GM19463 (cell line): Measurements from ENCODE around the gene GCSAML.
"Not testable (repeated sequence)": the region's sequence is repeated elsewhere in the genome, so short reads cannot be mapped to it uniquely, and the experiment has no call there.

Experiments used
- ATAC-seq: cut with Tn5 transposase; IDR thresholded peaks from one replicate; pipeline ENCODE4 v1.9.1; 2021; ENCODE audit warnings: mild to moderate bottlenecking, moderate library complexity; ENCODE audit not compliant: unreplicated experiment

GCSAML gene

DNA sequence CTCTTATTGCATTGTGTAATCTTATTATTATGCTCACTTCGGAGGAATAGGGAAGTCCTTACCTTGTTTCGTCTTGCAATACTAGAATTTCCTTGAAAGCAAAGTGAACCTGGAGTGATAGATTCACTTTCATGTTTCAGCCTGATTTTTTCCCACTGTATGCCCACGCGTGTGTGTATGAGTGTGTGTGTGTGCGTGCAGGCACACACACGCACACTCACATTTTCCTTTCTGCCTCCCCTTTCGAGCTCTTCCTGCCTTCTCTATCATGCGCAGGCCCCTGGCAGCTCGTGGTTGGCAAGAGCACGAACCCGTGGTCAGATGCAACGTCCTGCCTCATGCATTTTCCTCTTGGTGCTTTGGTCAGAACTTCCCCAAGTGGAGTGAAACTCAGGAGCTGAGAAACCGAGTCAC is at the start of gene GCSAML:
TSS of gene GCSAML (plus strand) at position 366 of the 414 bp plus-strand sequence. CDS start 58 bp downstream, outside the sequence.
- no peak for ATAC-seq

GRCh38 chr1:247500865-247501264 is 48.1 kb upstream of the GCSAML start:
- no peak for ATAC-seq

DNA sequence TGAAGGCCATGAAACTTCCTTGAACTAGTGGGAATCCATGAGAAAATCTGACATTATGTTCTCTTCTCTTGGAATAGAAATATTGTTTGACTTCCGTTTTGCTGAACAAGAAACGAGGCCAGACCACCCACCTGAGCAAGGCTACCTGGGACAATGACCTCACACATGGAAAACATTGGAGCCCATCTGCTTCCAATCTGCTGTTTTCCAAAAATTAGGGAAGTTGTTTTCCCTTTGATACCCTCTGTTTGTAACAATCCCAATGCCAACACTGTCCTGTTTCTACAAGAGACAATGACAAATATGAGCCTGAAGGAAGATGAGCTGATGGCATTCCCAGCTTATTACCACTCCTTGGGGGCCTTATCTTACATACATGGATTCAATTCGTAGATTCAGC is 42.1 kb upstream of the GCSAML start:
- ATAC-seq = no peak

DNA sequence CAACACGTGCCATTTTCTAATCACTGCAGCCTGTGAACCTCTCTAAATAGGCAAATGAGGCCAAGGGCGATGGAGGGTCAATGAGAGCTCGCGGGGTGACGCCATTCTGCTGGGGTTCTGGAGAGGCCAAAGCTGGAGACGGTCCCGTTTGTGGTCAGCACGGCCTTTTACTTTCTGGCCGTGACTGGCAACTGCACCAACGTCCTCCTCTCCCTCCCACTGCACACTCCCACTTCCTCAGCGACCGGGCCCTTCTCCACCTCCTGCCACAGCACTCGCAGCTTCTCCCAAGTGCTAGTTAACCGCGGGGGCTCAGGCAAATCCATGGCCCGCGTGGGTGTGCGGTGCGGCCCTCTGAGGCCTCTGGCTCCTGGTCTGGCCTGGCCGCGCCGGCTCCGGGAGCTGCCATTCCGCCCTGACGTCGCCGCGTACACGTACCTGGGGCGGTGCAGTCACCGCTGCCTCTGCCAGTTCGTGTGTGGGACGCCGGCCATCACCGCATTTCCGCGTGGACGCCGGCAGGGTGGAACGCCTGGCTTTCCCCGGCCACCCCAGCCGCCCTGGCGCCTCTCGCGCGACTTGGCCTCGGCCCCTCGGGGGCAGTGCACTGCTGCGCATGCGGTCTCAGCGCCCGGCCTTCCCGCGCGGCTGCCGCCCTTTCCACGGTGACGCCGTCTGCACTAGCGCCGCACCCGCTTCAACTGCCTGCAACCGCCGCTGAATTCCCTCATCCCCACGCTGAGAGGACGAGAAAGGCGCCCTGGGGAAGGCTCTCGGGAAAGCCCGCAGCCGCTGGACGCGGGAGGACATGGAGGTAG is 30.9 kb upstream of the GCSAML start:
- ATAC-seq = no peak

DNA sequence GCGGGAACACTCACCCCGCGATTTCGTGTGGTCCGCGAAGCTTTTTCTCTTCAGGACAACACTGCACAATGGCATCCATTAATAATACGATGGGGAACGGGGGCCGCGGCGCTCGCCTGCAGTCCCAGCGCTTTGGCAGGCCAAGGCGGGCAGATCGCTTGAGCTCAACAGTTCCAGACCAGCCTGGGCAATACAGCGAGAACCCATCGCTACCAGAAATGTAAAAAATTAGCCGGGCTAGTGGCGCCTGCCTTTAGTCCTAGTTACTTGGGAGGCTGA is 30.4 kb upstream of the GCSAML start:
- ATAC-seq = no peak

DNA sequence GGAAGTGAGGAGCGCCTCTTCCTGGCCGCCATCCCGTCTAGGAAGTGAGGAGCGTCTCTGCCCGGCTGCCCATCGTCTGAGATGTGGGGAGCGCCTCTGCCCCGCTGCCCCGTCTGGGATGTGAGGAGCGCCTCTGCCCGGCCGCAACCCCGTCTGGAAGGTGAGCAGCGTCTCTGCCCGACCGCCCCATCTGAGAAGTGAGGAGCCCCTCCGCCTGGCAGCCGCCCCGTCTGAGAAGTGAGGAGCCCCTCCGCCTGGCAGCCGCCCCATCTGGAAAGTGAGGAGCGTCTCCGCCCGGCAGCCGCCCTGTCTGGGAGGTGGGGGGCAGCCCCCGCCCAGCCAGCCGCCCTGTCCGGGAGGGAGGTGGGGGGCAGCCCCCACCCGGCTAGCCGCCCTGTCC is 27.0 kb upstream of the GCSAML start:
- ATAC-seq = not testable (repeated sequence)

DNA sequence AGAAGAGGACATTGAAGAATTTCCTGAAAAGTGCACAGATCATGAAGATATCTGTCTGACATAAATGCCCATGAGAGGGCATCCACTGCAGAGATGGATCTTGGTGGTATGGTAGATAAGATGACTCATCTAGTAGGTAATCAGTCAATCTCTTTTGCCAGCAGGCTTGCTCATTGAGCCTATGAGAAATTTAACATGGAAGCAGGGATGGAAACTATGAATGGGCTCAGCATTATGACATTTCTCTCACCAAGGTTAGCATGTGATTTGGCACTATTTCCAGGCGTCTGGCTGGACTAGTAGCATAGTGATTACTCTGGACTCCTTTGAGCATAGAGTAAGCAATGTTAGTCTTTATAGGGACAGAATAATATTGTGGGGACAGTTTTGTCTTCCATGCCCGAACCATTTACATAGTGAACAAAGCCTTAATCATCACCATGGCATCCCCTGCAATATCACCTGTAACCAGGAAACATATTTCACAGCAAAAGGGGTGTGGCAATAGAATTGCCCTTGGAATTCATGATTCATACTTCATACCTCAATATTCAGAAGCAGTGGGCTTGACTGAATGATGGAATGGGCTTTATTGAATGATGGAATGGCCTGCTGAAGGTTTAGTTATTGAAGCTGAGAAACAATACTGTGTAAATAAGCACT is 20.0 kb upstream of the GCSAML start:
- ATAC-seq = no peak

- ATAC-seq = no peak
These were observed 19.1 kb upstream of the GCSAML start for GRCh38 chr1:247529771-247530355.

DNA sequence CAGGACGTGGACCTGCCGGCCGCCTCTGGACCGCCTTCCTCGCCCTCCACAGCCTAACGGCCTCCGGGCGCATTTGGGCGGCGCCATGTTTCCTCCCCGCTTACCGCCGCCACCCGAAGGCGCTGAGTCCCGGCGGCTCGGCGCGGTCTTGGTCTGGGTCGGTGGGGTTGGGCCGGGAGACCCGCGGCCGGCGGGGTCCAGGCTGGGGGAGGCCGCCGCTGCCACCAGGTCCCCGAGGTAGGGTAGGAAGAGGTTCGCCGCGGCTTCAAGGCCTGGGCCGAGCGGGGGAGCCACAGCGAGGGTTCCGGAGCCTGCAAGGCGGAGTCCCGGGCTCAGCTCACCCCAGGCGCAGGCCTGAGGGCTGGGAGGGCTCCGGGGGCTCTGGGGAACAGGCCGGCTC is 18.1 kb upstream of the GCSAML start:
- ATAC-seq = no peak

DNA sequence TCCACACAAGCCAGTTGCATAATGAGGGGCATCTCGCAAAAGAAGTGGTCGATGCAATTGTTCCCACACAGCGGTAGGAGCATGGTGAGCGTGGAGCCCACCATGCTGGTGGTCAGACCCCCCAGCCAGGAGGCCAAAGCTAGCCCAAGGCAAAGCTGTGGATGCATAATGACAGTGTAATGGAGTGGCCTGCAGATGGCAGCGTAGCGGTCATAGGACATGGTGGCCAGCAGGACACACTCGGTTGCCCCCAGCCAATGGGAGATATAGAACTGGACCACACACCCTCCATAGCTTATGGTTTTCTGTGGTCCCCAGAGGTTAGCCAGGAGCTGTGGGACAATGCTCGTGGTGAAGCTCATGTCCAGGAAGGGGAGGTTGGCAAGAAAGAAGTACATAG is 17.0 kb upstream of the GCSAML start:
- ATAC-seq = no peak

DNA sequence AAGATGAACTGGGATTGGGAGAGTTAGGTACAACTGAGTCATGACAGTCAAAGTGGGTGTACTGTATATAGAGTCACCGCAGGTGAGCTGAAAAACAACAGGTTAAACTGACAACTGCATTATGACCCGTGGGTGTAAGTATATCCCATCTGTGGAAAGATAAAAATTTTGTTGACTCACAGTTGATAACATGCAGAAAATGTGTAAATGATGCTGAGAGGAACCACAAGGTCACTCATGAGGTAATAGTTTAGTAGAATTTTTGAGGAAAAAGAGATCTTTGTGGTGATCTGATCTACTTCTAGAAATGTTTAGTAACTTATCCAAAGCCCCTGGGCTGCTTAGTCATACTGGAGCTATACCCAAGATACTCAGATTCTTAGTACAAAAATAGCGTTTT is 13.5 kb upstream of the GCSAML start:
- ATAC-seq = no peak

DNA sequence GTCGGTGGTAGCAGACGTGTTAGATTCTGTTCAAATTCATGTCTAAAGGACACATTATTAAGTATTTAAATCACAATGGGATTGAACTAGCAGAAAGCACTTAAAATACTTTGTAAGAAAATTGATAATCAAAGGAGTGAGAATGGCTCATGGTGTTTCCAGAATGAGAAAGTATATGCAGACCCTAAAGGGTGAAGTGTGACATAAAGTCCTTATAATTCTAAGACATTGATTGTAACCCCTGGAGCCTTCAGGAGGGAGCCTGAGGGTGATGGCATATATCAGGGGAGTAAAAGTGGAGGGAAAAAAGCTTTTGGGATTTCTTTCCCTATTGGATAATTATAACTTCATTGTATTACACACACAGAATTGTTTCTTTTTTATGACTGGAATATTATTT is 12.6 kb upstream of the GCSAML start, which contains the start of gene OR2C3:
TSS of gene OR2C3 (minus strand) at position 101 of the 400 bp plus-strand sequence. CDS start 3,929 bp downstream, outside the sequence.
- no peak for ATAC-seq

DNA sequence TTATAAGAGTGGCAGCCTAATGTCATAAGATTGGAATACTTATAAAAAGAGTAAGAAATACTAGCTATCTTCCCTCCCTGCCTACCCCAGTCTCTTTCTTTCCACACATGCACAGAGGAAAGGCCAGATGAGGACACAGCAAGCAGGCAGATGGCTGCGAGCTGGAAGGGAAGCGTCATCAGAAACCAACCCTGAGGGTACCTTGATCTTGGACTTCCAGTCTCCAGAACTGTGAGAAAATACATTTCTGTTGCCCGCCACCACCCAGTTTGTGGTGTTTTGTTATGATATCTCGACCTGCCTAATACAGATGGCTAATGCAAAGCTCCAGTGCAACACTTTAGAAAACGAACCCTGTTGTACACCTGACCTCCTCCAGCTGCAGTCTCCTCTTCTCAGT is 10.4 kb upstream of the GCSAML start:
- no peak for ATAC-seq

DNA sequence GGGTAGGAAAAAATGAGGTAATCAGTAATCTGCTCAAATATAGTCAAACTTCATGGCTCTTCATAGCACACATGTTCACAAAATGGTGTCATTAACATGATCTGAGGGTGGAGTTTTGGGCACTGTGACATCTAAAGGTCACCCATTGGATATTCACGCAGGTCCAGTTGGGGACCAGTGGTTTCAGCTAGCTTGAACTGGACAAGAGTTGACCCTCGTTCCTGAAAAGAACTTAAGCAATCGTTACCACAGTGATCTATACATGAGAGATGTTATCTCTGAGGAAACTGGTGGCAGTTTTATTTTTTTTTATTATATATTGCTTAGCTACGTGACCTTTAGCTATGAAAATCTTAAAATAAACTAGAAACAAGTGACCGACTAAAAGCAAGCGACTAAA is 9.7 kb upstream of the GCSAML start:
- no peak for ATAC-seq

- ATAC-seq = no peak
These were observed 8.4 kb upstream of the GCSAML start for GRCh38 chr1:247540581-247540980.

GRCh38 chr1:247542811-247543210 is 6.1 kb upstream of the GCSAML start:
- no peak for ATAC-seq

DNA sequence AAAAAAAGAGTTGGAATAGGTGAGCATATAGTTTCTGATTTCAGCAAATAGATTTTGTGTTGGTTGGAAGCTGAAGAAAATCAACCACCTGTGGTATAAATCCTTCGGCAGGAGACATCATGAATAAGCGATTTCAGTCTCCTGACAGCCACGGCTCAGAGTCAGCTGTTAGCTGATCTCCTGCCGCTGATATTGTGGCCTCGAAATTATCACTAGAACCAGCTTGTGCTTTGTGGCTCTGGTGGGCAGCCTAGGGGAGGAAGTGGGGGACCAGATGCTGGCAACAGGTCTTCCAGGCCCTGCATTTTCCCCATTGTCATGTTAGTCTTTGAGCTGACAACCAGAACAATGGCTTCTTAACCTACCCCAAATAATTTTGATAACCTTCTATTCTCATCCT is 842 bp upstream of the GCSAML start:
- ATAC-seq = no peak

GRCh38 chr1:247551721-247552120 is 2.8 kb downstream of the GCSAML start:
- no peak for ATAC-seq

DNA sequence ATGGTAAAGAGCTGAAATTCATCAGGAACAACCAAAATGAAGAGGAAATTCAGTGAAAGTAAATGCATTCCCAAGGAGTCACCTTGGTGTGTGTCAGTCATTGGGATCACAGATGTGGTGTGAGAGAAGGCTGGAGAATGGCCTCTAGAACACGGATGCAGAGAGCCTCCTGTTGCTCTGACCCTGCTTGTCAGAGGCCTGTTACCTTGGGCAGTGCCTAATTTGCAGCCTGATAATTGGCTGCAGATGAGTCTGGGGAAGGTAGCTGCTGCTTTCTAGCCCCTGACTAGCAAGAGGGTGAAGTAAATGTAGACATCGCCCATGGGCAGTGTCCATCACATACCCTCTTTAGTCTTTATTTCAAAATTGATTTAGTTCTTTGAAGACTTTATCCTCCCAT is 3.3 kb downstream of the GCSAML start:
- ATAC-seq = no peak

GRCh38 chr1:247557926-247558674 is 9.2 kb downstream of the GCSAML start:
- ATAC-seq = no peak

DNA sequence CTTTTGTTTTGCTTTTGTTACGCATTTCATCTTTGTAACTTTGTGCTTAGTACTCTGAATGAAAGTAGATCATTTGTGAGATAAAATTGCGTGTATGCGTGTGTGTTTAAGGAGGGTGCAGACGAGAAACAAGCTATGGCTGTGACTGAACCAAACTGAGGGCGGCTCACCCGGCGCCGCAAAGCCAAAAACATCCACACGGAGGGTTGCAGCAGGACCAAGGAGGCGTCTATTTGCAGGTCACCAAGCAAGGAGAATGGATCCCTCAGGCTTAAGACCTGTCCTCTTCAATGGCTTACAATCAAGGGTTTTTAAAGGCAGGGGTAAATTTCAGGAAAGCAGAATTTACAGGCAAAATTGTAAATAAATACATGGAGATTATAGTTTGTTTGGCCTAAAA is 12.8 kb downstream of the GCSAML start:
- ATAC-seq = no peak
